H1 (cell line): ENCODE results near the gene ARL11. TPM values are rescaled to one million over a fixed set of nuclear protein-coding genes. Genes with fewer than 3 reads are reported as not detected.

Experiments
- CTCF ChIA-PET: fragments of 300-600 bp; sonication (Branson Sonifier 250); formaldehyde crosslinking; loops from one replicate; lab custom pipeline; 2021; ENCODE audit not compliant: partially characterized antibody; lab: Charles Lee
- POLR2A ChIA-PET: fragments of 300-600 bp; sonication (Branson Sonifier 250); formaldehyde crosslinking; loops from one replicate; lab custom pipeline; 2021; ENCODE audit warnings: inconsistent platforms; ENCODE audit not compliant: partially characterized antibody; lab: Charles Lee
- DNase-seq, 2 experiments: peaks; one replicate each; pipeline versions ENCODE4 v3.0.0 to v3.0.0-alpha.2; 2010 to 2022; ENCODE audit warnings: low spot score in 2 of 2, low read depth in 1 of 2, mixed read lengths in 1 of 2
- FAIRE-seq: peaks from 2 replicates; lab custom pipeline; 2011; peaks lifted over from hg19 to GRCh38; lab: Jason Lieb, UNC
- H2AFZ ChIP-seq: 2 replicates; pipeline ENCODE4 v1.8.1; 2012; ENCODE audit warnings: low read length, inconsistent platforms
- H2AK5ac ChIP-seq: 2 replicates; pipeline ENCODE4 v1.6.1; 2013; ENCODE audit warnings: low read depth, low read length
- H2BK120ac ChIP-seq: replicated peaks from 2 replicates; pipeline ENCODE3; 2013; ENCODE audit warnings: low read depth, low read length, inconsistent platforms
- H2BK12ac ChIP-seq: 2 replicates; pipeline ENCODE4 v1.6.1; 2013; ENCODE audit warnings: low read depth, low read length
- H2BK15ac ChIP-seq: 2 replicates; pipeline ENCODE4 v1.6.1; 2013; ENCODE audit warnings: low read length
- H2BK20ac ChIP-seq: 2 replicates; pipeline ENCODE4 v1.6.1; 2013; ENCODE audit warnings: low read length
- H2BK5ac ChIP-seq: 2 replicates; pipeline ENCODE4 v1.6.1; 2013; ENCODE audit warnings: low read depth, low read length
- H3K14ac ChIP-seq: 2 replicates; pipeline ENCODE4 v1.6.1; 2013; ENCODE audit warnings: inconsistent platforms; ENCODE audit not compliant: insufficient read length
- H3K18ac ChIP-seq: 2 replicates; pipeline ENCODE4 v1.6.1; 2013; ENCODE audit warnings: low read length; ENCODE audit errors: extremely low read depth
- H3K23ac ChIP-seq: 2 replicates; pipeline ENCODE4 v1.6.1; 2013; ENCODE audit warnings: inconsistent platforms; ENCODE audit not compliant: insufficient read length
- H3K23me2 ChIP-seq: 2 replicates; pipeline ENCODE4 v1.6.1; 2013; ENCODE audit warnings: low read depth, low read length
- H3K27ac ChIP-seq: 2 replicates; pipeline ENCODE4 v1.6.1; 2011; ENCODE audit warnings: low read depth, low read length, inconsistent platforms
- H3K27me3 ChIP-seq, 4 experiments: replicated peaks in 1 of 4; 1 replicate in 1 of 4; 2 replicates in 3 of 4; pipeline versions ENCODE4 v1.6.1 to v1.8.1; 2011 to 2013; ENCODE audit warnings: low read length in 3 of 4, mild to moderate bottlenecking in 3 of 4, inconsistent platforms in 2 of 4, mixed read lengths in 2 of 4, moderate library complexity in 1 of 4; ENCODE audit not compliant: control insufficient read depth in 3 of 4, insufficient read depth in 3 of 4; ENCODE audit errors: extremely low read depth in 1 of 4
- H3K36me3 ChIP-seq, 4 experiments: 2 replicates each; pipeline versions ENCODE4 v1.6.1 to v1.8.1; 2011 to 2013; ENCODE audit warnings: mild to moderate bottlenecking in 4 of 4, low read length in 3 of 4, moderate library complexity in 2 of 4, control low read depth in 1 of 4, inconsistent platforms in 1 of 4; ENCODE audit not compliant: insufficient read depth in 4 of 4, control insufficient read depth in 2 of 4
- H3K4ac ChIP-seq: replicated peaks from 2 replicates; pipeline ENCODE3; 2013; ENCODE audit warnings: low read length, low read depth, mixed read lengths, inconsistent platforms; ENCODE audit not compliant: insufficient read length
- H3K4me1 ChIP-seq, 4 experiments: replicated peaks in 1 of 4; 1 replicate in 1 of 4; 2 replicates in 3 of 4; pipeline versions ENCODE4 v1.6.1 to v1.8.1; 2011 to 2013; ENCODE audit warnings: low read length in 3 of 4, inconsistent platforms in 2 of 4, mixed read lengths in 1 of 4; ENCODE audit not compliant: insufficient read depth in 4 of 4, control insufficient read depth in 3 of 4
- H3K4me2 ChIP-seq, 2 experiments: 2 replicates each; pipeline versions ENCODE4 v1.6.1 to v1.8.1; 2011 to 2013; ENCODE audit warnings: low read depth in 2 of 2, low read length in 2 of 2, control low read depth in 1 of 2, inconsistent platforms in 1 of 2, mild to moderate bottlenecking in 1 of 2; ENCODE audit not compliant: insufficient read depth in 1 of 2
- H3K4me3 ChIP-seq, 4 experiments: fragments of 200-600, 300-600 bp in 1 of 4; sonication (generic), shearing (Covaris generic), sonication (Bioruptor Twin) in 1 of 4; 2 replicates each; pipeline versions ENCODE4 v1.5.1 to v1.8.1; 2011 to 2016; ENCODE audit warnings: low read length in 4 of 4, low read depth in 3 of 4, control low read depth in 2 of 4, inconsistent platforms in 2 of 4, mild to moderate bottlenecking in 2 of 4, mixed read lengths in 1 of 4, moderate library complexity in 1 of 4; ENCODE audit not compliant: insufficient read depth in 2 of 4; ENCODE audit errors: extremely low read depth in 1 of 4
- H3K56ac ChIP-seq: replicated peaks from 2 replicates; pipeline ENCODE3; 2013; ENCODE audit warnings: low read depth, mild to moderate bottlenecking, mixed read lengths, low read length, inconsistent platforms; ENCODE audit not compliant: insufficient read length
- H3K79me1 ChIP-seq: 2 replicates; pipeline ENCODE4 v1.6.1; 2013; ENCODE audit warnings: low read depth, low read length, control low read depth
- H3K79me2 ChIP-seq, 2 experiments: 2 replicates each; pipeline versions ENCODE4 v1.6.1 to v1.8.1; 2012 to 2013; ENCODE audit warnings: low read length in 2 of 2, mild to moderate bottlenecking in 2 of 2, inconsistent platforms in 1 of 2; ENCODE audit not compliant: insufficient read depth in 2 of 2, control insufficient read depth in 1 of 2
- H3K9ac ChIP-seq, 4 experiments: replicated peaks in 1 of 4; 1 replicate in 1 of 4; 2 replicates in 3 of 4; pipeline versions ENCODE4 v1.6.1 to v1.8.1; 2011 to 2013; ENCODE audit warnings: low read depth in 3 of 4, low read length in 3 of 4, control low read depth in 2 of 4, mild to moderate bottlenecking in 2 of 4, moderate library complexity in 2 of 4, inconsistent platforms in 1 of 4; ENCODE audit errors: extremely low read depth in 1 of 4
- H3K9me3 ChIP-seq, 2 experiments: 2 replicates each; pipeline versions ENCODE4 v1.6.1 to v1.8.1; 2012 to 2013; ENCODE audit warnings: mild to moderate bottlenecking in 2 of 2, moderate library complexity in 2 of 2, control low read depth in 1 of 2, inconsistent platforms in 1 of 2, low read depth in 1 of 2, low read length in 1 of 2, mixed read lengths in 1 of 2; ENCODE audit not compliant: insufficient read depth in 2 of 2
- H4K20me1 ChIP-seq, 2 experiments: replicated peaks in 1 of 2; 2 replicates each; pipeline versions ENCODE3 to v1.8.1; 2011 to 2013; ENCODE audit warnings: inconsistent platforms in 2 of 2, low read length in 2 of 2, mild to moderate bottlenecking in 1 of 2; ENCODE audit not compliant: insufficient read depth in 2 of 2, control insufficient read depth in 1 of 2
- H4K5ac ChIP-seq: 2 replicates; pipeline ENCODE4 v1.6.1; 2013; ENCODE audit warnings: low read length, low read depth, mixed read lengths, inconsistent platforms; ENCODE audit not compliant: insufficient read length
- H4K8ac ChIP-seq: 2 replicates; pipeline ENCODE4 v1.8.0; 2013; ENCODE audit warnings: mild to moderate bottlenecking, moderate library complexity, low read length, inconsistent platforms; ENCODE audit not compliant: insufficient read depth; ENCODE audit errors: extremely low read depth
- H4K91ac ChIP-seq: replicated peaks from 2 replicates; pipeline ENCODE3; 2013; ENCODE audit warnings: low read length, mixed read lengths, inconsistent platforms; ENCODE audit not compliant: insufficient read length
- ATF2 ChIP-seq: IDR thresholded peaks from 2 replicates; pipeline ENCODE4 v1.6.1; 2012; ENCODE audit warnings: low read length, inconsistent platforms
- BRCA1 ChIP-seq: IDR thresholded peaks from 2 replicates; pipeline ENCODE4 v1.6.1; 2012; ENCODE audit warnings: low read depth, low read length, improper control_type of control experiment
- KDM1A ChIP-seq: fragments of 200-600, 300-600 bp; sonication (generic); IDR thresholded peaks from 2 replicates; pipeline ENCODE4 v1.7.1; 2016; ENCODE audit warnings: mild to moderate bottlenecking, low read length, borderline replicate concordance
- KDM5A ChIP-seq: fragments of 200-600 bp; IDR thresholded peaks from 2 replicates; pipeline ENCODE4 v1.7.1; 2012; ENCODE audit warnings: mild to moderate bottlenecking, low read length, inconsistent platforms, mixed read lengths
- MAX ChIP-seq: IDR thresholded peaks from 2 replicates; pipeline ENCODE4 v1.6.1; 2012; ENCODE audit warnings: inconsistent platforms
- POU5F1 ChIP-seq: IDR thresholded peaks from 2 replicates; pipeline ENCODE4 v1.6.1; 2011; ENCODE audit warnings: low read depth, mild to moderate bottlenecking, low read length, moderate library complexity
- RAD21 ChIP-seq, 2 experiments: IDR thresholded peaks in 1 of 2; conservative IDR thresholded peaks in 1 of 2; 2 replicates each; pipeline ENCODE4 v1.6.1; 2011; ENCODE audit warnings: low read depth in 2 of 2, low read length in 2 of 2, improper control_type of control experiment in 1 of 2, inconsistent platforms in 1 of 2, mild to moderate bottlenecking in 1 of 2, moderate library complexity in 1 of 2
- SIN3A ChIP-seq, 2 experiments: IDR thresholded peaks in 1 of 2; conservative IDR thresholded peaks in 1 of 2; 2 replicates each; pipeline ENCODE4 v1.6.1; 2011 to 2012; ENCODE audit warnings: low read length in 2 of 2, improper control_type of control experiment in 1 of 2, low read depth in 1 of 2, mild to moderate bottlenecking in 1 of 2
- SP4 ChIP-seq: IDR thresholded peaks from 2 replicates; pipeline ENCODE4 v1.6.1; 2012; ENCODE audit warnings: low read length, inconsistent platforms
- SUZ12 ChIP-seq: fragments of 200-600 bp; sonication (generic); IDR thresholded peaks from 2 replicates; pipeline ENCODE4 v1.6.1; 2012; ENCODE audit warnings: mild to moderate bottlenecking, inconsistent platforms, low read length, moderate library complexity, mixed read lengths
- TEAD4 ChIP-seq: IDR thresholded peaks from 2 replicates; pipeline ENCODE4 v1.6.1; 2012; ENCODE audit warnings: low read depth, low read length, inconsistent platforms, mixed read lengths
- WGBS, 2 experiments: shearing (Covaris generic) in 1 of 2; methylation state at CpG; one replicate each; pipeline versions ENCODE4 v1.1.6 to v1.1.7; 2013 to 2015; ENCODE audit warnings: low lambda C conversion rate in 2 of 2, mixed read lengths in 2 of 2, inconsistent platforms in 1 of 2, low coverage in 1 of 2, missing lambda C conversion rate in 1 of 2; ENCODE audit not compliant: insufficient replicate concordance in 2 of 2, insufficient coverage in 1 of 2, insufficient read length in 1 of 2; ENCODE audit errors: extremely low coverage in 1 of 2, missing lambda C conversion rate in 1 of 2; 5-methylcytosine and 5-hydroxymethylcytosine counted together
- polyA plus RNA-seq, 7 experiments: library from polyadenylated mRNA; depleted of rRNA in 3 of 7; stranded (reverse) in 5 of 7; unstranded in 2 of 7; fragments of >200 nt in 5 of 7; fragments of 200-250 nt in 2 of 7; gene quantifications; 1 replicate in 5 of 7; 2 replicates in 1 of 7; 4 replicates in 1 of 7; pipeline versions ENCODE4 v1.2.1 to v1.2.3, GENCODE V29; 2011 to 2013; ENCODE audit warnings: missing spikeins in 2 of 7, mixed read lengths in 2 of 7
- total RNA-seq: library from RNA; stranded (reverse); fragmentation: NEBNext Ultra II Directional; extraction: Animal tissue kit (Norgen Biotek cat#: 25700); gene quantifications from 2 replicates; pipeline ENCODE4 v1.2.1, GENCODE V29; 2021

Gene ARL11
- total and polyA plus RNA-seq, 2 of the 8 experiments (the other 6 are each of a cell fraction or from before 2014, with no cell fraction given), result 0.45 to 0.52 TPM

- no peak overlapping the region for H3K4ac ChIP-seq
- DNase-seq (no peak), FAIRE-seq (no peak)
- no peaks in the 10 kb centered on the region for H3K79me2 ChIP-seq
- H2BK120ac ChIP-seq, result no peak overlapping the region
- H3K4me2 ChIP-seq, result no peak overlapping the region
- ChIA-PET CTCF (interaction anchor here (0.6 to 3.0 kb wide), 17 partner anchors 8 to 327 kb away, joined by 3 to 10 read pairs (median 5); partner anchors contain the start of gene SETDB2), POLR2A (interaction anchor here (0.6 kb wide), 1 partner anchor 164 kb away, joined by 3 read pairs; the partner anchor contains the start of genes CAB39L and SETDB2)
- no peaks in the 10 kb centered on the region for H3K23me2 ChIP-seq
- no peak overlapping the region for H3K56ac ChIP-seq
- H2AFZ ChIP-seq, result no peak overlapping the region
- H3K4me1 ChIP-seq, result no peaks in the 10 kb centered on the region
- no peak overlapping the region for H3K14ac ChIP-seq
- H3K27me3 ChIP-seq, result no peaks in the 10 kb centered on the region
- H4K20me1 ChIP-seq, result no peaks in the 10 kb centered on the region
- H3K9me3 ChIP-seq, result no peaks in the 10 kb centered on the region
- no peak overlapping the region for H2BK12ac ChIP-seq
- no peak overlapping the region for H2AK5ac ChIP-seq
- H3K18ac ChIP-seq, result no peak overlapping the region
- H3K23ac ChIP-seq, result no peak overlapping the region
- no peak for TF ChIP-seq KDM1A
- no peak for TF ChIP-seq POU5F1
- no peak for TF ChIP-seq SP4
- TF ChIP-seq SUZ12, result no peak
- no peak for TF ChIP-seq RAD21 (IDR thresholded peaks at IDR 0.05 in 1 of 2, conservative IDR thresholded peaks at IDR 0.05 in 1 of 2; ENCODE audit: low read depth in 2 of 2, low read length in 2 of 2)
- TF ChIP-seq SIN3A (conservative IDR thresholded peaks at IDR 0.05 in 1 of 2, IDR thresholded peaks at IDR 0.05 in 1 of 2; ENCODE audit: low read depth in 1 of 2, low read length in 2 of 2), result no peak
- no peak for TF ChIP-seq BRCA1
- TF ChIP-seq ATF2, result no peak
- no peak for TF ChIP-seq KDM5A
- TF ChIP-seq TEAD4, result no peak
- TF ChIP-seq MAX, result no peak
- H4K91ac ChIP-seq, result no peak overlapping the region
- WGBS, 2 experiments, result 88% methylated on average over 5 of the region's 5 CpGs; no CpG with 5 or more reads in 1 of the 2 experiments
- H3K36me3 ChIP-seq, result no peaks in the 10 kb centered on the region; a peak in 1 of 8 replicates
- H3K9ac ChIP-seq, result no peak overlapping the region
- no peak overlapping the region for H2BK15ac ChIP-seq
- H3K79me1 ChIP-seq, result no peaks in the 10 kb centered on the region
- H2BK20ac ChIP-seq, result no peak overlapping the region
- no peak overlapping the region for H4K5ac ChIP-seq
- H3K27ac ChIP-seq, result no peak overlapping the region
- no peak overlapping the region for H3K4me3 ChIP-seq
- H4K8ac ChIP-seq, result no peak overlapping the region
- no peak overlapping the region for H2BK5ac ChIP-seq
Observed at GRCh38 chr13:49607761-49608160, 20.5 kb upstream of the ARL11 start.
